ENCODE results near the gene GNL3. TPM values are rescaled to one million over a fixed set of nuclear protein-coding genes. Genes with fewer than 3 reads are reported as not detected.

Gene GNL3
- total RNA-seq, 1 experiment from 2014 or later, result 113 TPM

GRCh38 chr3:52678265-52679198, 7.3 kb upstream of the GNL3 start:
- intact Hi-C loops (cut with micrococcal nuclease; ENCODE audit: unreplicated experiment), result no loop called here
- Mint-ChIP-seq H3K9me3 (ENCODE audit: low read depth, unreplicated experiment) (no peaks in the 10 kb centered on the region), H3K4me1 (ENCODE audit: low read depth, unreplicated experiment) (peaks cover 31% of the 10 kb centered on the region), H3K27me3 (ENCODE audit: unreplicated experiment) (no peaks in the 10 kb centered on the region), H3K4me3 (ENCODE audit: low read depth, unreplicated experiment) (no peak overlapping the region), H3K36me3 (ENCODE audit: insufficient read depth, unreplicated experiment) (peaks cover 41% of the 10 kb centered on the region), H3K27ac (ENCODE audit: unreplicated experiment) (peak overlapping the region; percentile 79)
- no peak for DNase-seq
- BruUV-seq (replicated peaks), result no TSS peak
- TF ChIP-seq CTCF (IDR thresholded peaks at IDR 0.05; ENCODE audit: unreplicated experiment), result no peak
- CTCF ChIA-PET, result interaction anchor here (1.1 to 1.6 kb wide), 3 partner anchors 8 to 126 kb away, joined by 3 to 5 read pairs (median 5); no protein-coding TSS in a partner anchor

- H3K27ac Mint-ChIP-seq (ENCODE audit: unreplicated experiment), result peak overlapping the region; percentile 79
- H3K9me3 Mint-ChIP-seq (ENCODE audit: low read depth, unreplicated experiment), result no peaks in the 10 kb centered on the region
- CTCF ChIA-PET, result interaction anchor here (0.6 to 1.3 kb wide), 3 partner anchors 9 to 127 kb away, joined by 3 to 5 read pairs (median 3); no protein-coding TSS in a partner anchor
- DNase-seq, result no peak
- BruUV-seq (replicated peaks), result no TSS peak
- peaks cover 31% of the 10 kb centered on the region for H3K4me1 Mint-ChIP-seq (ENCODE audit: low read depth, unreplicated experiment)
- intact Hi-C loops (cut with micrococcal nuclease; ENCODE audit: unreplicated experiment), result no loop called here
- TF ChIP-seq CTCF (IDR thresholded peaks at IDR 0.05; ENCODE audit: unreplicated experiment), result no peak
- no peak overlapping the region for H3K4me3 Mint-ChIP-seq (ENCODE audit: low read depth, unreplicated experiment)
- H3K36me3 Mint-ChIP-seq (ENCODE audit: insufficient read depth, unreplicated experiment), result peaks cover 41% of the 10 kb centered on the region
- H3K27me3 Mint-ChIP-seq (ENCODE audit: unreplicated experiment), result no peaks in the 10 kb centered on the region
These were observed 6.7 kb upstream of the GNL3 start for GRCh38 chr3:52679199-52679538.

GRCh38 chr3:52679811-52680210, 6.0 kb upstream of the GNL3 start:
- Mint-ChIP-seq H3K27ac (ENCODE audit: unreplicated experiment) (peak overlapping the region; percentile 66), H3K4me3 (ENCODE audit: low read depth, unreplicated experiment) (no peak overlapping the region), H3K36me3 (ENCODE audit: insufficient read depth, unreplicated experiment) (peaks cover 45% of the 10 kb centered on the region), H3K4me1 (ENCODE audit: low read depth, unreplicated experiment) (peaks cover 31% of the 10 kb centered on the region), H3K27me3 (ENCODE audit: unreplicated experiment) (no peaks in the 10 kb centered on the region), H3K9me3 (ENCODE audit: low read depth, unreplicated experiment) (no peaks in the 10 kb centered on the region)
- intact Hi-C loops (cut with micrococcal nuclease; ENCODE audit: unreplicated experiment), result loop anchor here (5.0 to 10.0 kb wide), 2 partner anchors 145 to 253 kb away; partner anchors contain the start of genes NT5DC2 and UQCC5
- no peak for TF ChIP-seq CTCF (IDR thresholded peaks at IDR 0.05; ENCODE audit: unreplicated experiment)
- no TSS peak for BruUV-seq (replicated peaks)
- CTCF ChIA-PET, result interaction anchor here (0.6 to 1.3 kb wide), 3 partner anchors 9 to 127 kb away, joined by 3 to 5 read pairs (median 3); no protein-coding TSS in a partner anchor
- no peak for DNase-seq

- no peaks in the 10 kb centered on the region for H3K27me3 Mint-ChIP-seq (ENCODE audit: unreplicated experiment)
- peaks cover 31% of the 10 kb centered on the region for H3K4me1 Mint-ChIP-seq (ENCODE audit: low read depth, unreplicated experiment)
- CTCF ChIA-PET, result no interaction called here
- H3K9me3 Mint-ChIP-seq (ENCODE audit: low read depth, unreplicated experiment), result no peaks in the 10 kb centered on the region
- TF ChIP-seq CTCF (IDR thresholded peaks at IDR 0.05; ENCODE audit: unreplicated experiment), result no peak
- H3K27ac Mint-ChIP-seq (ENCODE audit: unreplicated experiment), result peak overlapping the region; percentile 19
- BruUV-seq (replicated peaks), result no TSS peak
- no peak for DNase-seq
- intact Hi-C loops (cut with micrococcal nuclease; ENCODE audit: unreplicated experiment), result loop anchor here (5.0 to 10.0 kb wide), 2 partner anchors 147 to 254 kb away; partner anchors contain the start of genes NT5DC2 and UQCC5
- H3K36me3 Mint-ChIP-seq (ENCODE audit: insufficient read depth, unreplicated experiment), result peaks cover 59% of the 10 kb centered on the region
- no peak overlapping the region for H3K4me3 Mint-ChIP-seq (ENCODE audit: low read depth, unreplicated experiment)
These were observed 4.2 kb upstream of the GNL3 start for GRCh38 chr3:52681596-52681995.
